Endothelial cell of umbilical vein (primary cell): ENCODE measurements around the gene MTMR3.

Source experiments
- EZH2 ChIP-seq: IDR thresholded peaks from 2 replicates; pipeline ENCODE4 v1.6.1; 2012; ENCODE audit warnings: borderline replicate concordance, low read depth, mild to moderate bottlenecking, moderate library complexity, low read length, inconsistent platforms; ENCODE audit not compliant: severe bottlenecking
- POLR2AphosphoS5 ChIP-seq: IDR thresholded peaks from 2 replicates; pipeline ENCODE4 v1.6.1; 2012; ENCODE audit warnings: low read depth, mild to moderate bottlenecking, control low read depth, low read length, moderate library complexity; ENCODE audit not compliant: insufficient read depth
- TF ChIP-seq, protein P1 (sequence below), 2 donors: IDR thresholded peaks; 1 replicate in 1 of 2; 2 replicates in 1 of 2; pipeline ENCODE4 v1.5.1; 2011; ENCODE audit warnings: low read length in 2 of 2, mild to moderate bottlenecking in 2 of 2, moderate library complexity in 2 of 2, control low read depth in 1 of 2, inconsistent platforms in 1 of 2, low read depth in 1 of 2; ENCODE audit not compliant: insufficient read depth in 1 of 2; ENCODE audit errors: extremely low read depth in 1 of 2
- TF ChIP-seq, protein P2 (sequence below): IDR thresholded peaks from 2 replicates; pipeline ENCODE4 v1.6.1; 2011; ENCODE audit not compliant: insufficient read depth, insufficient read length

DNA sequence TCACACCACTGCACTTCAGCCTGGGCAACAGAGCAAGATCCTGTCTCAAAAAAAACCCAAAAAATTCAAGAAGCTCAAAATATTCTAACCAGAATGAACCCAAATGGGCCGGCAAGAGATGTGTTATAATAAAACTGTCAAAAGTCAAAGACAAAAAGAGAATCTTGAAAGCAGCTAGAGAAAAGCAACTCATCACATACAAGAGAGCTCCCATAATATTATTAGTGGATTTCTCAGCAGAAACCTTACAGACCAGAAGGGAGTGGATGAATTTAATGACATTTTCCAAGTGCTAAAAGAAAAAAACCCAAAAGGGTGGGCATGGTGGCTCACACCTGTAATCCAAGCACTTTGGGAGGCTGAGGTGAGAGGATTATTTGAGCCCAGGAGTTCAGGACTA is 174.4 kb downstream of the MTMR3 start:
- TF ChIP-seq, protein P1, sequence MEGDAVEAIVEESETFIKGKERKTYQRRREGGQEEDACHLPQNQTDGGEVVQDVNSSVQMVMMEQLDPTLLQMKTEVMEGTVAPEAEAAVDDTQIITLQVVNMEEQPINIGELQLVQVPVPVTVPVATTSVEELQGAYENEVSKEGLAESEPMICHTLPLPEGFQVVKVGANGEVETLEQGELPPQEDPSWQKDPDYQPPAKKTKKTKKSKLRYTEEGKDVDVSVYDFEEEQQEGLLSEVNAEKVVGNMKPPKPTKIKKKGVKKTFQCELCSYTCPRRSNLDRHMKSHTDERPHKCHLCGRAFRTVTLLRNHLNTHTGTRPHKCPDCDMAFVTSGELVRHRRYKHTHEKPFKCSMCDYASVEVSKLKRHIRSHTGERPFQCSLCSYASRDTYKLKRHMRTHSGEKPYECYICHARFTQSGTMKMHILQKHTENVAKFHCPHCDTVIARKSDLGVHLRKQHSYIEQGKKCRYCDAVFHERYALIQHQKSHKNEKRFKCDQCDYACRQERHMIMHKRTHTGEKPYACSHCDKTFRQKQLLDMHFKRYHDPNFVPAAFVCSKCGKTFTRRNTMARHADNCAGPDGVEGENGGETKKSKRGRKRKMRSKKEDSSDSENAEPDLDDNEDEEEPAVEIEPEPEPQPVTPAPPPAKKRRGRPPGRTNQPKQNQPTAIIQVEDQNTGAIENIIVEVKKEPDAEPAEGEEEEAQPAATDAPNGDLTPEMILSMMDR (IDR thresholded peaks at IDR 0.05; ENCODE audit: extremely low read depth in 1 of 2, insufficient read depth in 1 of 2, low read depth in 1 of 2, low read length in 2 of 2), result no peak
- TF ChIP-seq, protein P2, sequence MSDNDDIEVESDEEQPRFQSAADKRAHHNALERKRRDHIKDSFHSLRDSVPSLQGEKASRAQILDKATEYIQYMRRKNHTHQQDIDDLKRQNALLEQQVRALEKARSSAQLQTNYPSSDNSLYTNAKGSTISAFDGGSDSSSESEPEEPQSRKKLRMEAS, result no peak
- TF ChIP-seq POLR2AphosphoS5, result no peak
- no peak for TF ChIP-seq EZH2
